ENCODE results near the gene GPALPP1.

DNA sequence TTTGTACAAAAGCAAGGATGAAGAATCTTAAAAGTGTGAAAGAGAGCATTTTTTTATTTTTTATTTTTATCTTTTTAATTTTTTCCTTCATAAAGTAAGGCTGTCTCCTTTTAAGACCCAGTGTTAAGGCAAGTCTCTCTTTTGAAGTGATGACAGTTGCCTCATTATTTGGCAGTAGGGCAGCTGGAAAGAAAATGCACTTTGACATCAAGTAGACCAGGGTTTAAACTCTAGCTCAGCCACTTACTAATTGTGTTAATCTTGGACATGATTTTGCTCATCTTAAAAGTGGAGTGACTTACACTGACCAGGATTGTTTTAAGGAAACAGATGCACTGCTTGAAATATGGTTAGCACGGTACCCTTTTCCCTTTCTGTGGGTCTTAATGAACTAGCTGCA lies 18.5 kb downstream of the GPALPP1 start:
- TF ChIP-seq, protein P1, sequence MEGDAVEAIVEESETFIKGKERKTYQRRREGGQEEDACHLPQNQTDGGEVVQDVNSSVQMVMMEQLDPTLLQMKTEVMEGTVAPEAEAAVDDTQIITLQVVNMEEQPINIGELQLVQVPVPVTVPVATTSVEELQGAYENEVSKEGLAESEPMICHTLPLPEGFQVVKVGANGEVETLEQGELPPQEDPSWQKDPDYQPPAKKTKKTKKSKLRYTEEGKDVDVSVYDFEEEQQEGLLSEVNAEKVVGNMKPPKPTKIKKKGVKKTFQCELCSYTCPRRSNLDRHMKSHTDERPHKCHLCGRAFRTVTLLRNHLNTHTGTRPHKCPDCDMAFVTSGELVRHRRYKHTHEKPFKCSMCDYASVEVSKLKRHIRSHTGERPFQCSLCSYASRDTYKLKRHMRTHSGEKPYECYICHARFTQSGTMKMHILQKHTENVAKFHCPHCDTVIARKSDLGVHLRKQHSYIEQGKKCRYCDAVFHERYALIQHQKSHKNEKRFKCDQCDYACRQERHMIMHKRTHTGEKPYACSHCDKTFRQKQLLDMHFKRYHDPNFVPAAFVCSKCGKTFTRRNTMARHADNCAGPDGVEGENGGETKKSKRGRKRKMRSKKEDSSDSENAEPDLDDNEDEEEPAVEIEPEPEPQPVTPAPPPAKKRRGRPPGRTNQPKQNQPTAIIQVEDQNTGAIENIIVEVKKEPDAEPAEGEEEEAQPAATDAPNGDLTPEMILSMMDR (IDR thresholded peaks at IDR 0.05) = no peak
- TF ChIP-seq POLR2A (IDR thresholded peaks at IDR 0.05) (no peak), POLR2AphosphoS5 (IDR thresholded peaks at IDR 0.05) (no peak), EP300 (IDR thresholded peaks at IDR 0.05) (no peak)

Data from stomach (tissue), 4 donors.